ENCODE data around the gene DVL3. TPM values are rescaled to one million over a fixed set of nuclear protein-coding genes. Genes with fewer than 3 reads are reported as not detected.

DVL3 gene
- total and polyA plus RNA-seq, 12 donors = 37.5 to 81.7 (median 63.5) TPM

- no peak overlapping the region for H3K4me3 ChIP-seq
- no peaks in the 10 kb centered on the region for H3K27me3 ChIP-seq
- 75 to 82% methylated on average over 5 of the region's 5 CpGs for WGBS, 2 donors
- intact Hi-C loops (cut with DNase I) = no loop called here
- DNase-seq = no peak
- peaks cover 0 to 70% (median 47%) of the 10 kb centered on the region in 9 donors for H3K36me3 ChIP-seq
- TF ChIP-seq, protein P1, sequence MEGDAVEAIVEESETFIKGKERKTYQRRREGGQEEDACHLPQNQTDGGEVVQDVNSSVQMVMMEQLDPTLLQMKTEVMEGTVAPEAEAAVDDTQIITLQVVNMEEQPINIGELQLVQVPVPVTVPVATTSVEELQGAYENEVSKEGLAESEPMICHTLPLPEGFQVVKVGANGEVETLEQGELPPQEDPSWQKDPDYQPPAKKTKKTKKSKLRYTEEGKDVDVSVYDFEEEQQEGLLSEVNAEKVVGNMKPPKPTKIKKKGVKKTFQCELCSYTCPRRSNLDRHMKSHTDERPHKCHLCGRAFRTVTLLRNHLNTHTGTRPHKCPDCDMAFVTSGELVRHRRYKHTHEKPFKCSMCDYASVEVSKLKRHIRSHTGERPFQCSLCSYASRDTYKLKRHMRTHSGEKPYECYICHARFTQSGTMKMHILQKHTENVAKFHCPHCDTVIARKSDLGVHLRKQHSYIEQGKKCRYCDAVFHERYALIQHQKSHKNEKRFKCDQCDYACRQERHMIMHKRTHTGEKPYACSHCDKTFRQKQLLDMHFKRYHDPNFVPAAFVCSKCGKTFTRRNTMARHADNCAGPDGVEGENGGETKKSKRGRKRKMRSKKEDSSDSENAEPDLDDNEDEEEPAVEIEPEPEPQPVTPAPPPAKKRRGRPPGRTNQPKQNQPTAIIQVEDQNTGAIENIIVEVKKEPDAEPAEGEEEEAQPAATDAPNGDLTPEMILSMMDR (IDR thresholded peaks at IDR 0.05) = no peak
- H3K4me1 ChIP-seq = peaks cover 10 to 42% (median 34%) of the 10 kb centered on the region in 9 donors
- peak overlapping the region in 1 of 10 donors; percentile 3 for H3K27ac ChIP-seq
- no peak for ATAC-seq
- H3K9me3 ChIP-seq = no peaks in the 10 kb centered on the region
These were observed 17.6 kb downstream of the DVL3 start for GRCh38 chr3:184172681-184173373.

DNA sequence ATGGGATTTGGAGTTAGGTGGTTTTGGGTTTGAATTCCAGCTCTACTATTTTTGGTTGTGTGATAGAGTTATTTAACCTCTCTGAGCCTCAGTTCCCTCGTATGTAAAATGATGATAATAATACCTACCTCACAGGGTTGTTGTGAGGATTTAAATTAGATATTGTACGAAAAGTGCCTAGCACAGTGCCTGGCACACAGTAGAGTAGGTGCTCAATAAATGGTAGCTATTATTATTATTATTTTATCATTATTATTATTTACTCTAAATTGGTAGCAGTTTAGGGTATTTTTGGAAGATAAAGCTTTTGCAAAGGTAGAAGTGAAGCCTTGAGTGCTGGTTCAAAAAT lies 18.2 kb downstream of the DVL3 start:
- Histone ChIP-seq H3K36me3 (peaks cover 0 to 70% (median 47%) of the 10 kb centered on the region in 9 donors), H3K4me1 (peaks cover 10 to 45% (median 39%) of the 10 kb centered on the region in 9 donors), H3K27ac (peak overlapping the region in 5 of 10 donors; percentile 24 to 98 (median 61)), H3K4me3 (no peak overlapping the region), H3K27me3 (no peaks in the 10 kb centered on the region), H3K9me3 (no peaks in the 10 kb centered on the region)
- intact Hi-C loops (cut with DNase I) = no loop called here
- DNase-seq (no peak), ATAC-seq (no peak)
- WGBS, 2 donors = 88 to 91% methylated on average over 2 of the region's 2 CpGs
- TF ChIP-seq, protein P1 (IDR thresholded peaks at IDR 0.05) = no peak

- DNase-seq (no peak), ATAC-seq (no peak)
- no peaks in the 10 kb centered on the region for H3K9me3 ChIP-seq
- H3K4me1 ChIP-seq = peaks cover 10 to 54% (median 42%) of the 10 kb centered on the region in 9 donors
- intact Hi-C loops (cut with DNase I) = loop anchor here in 2 of 10 donors (2.0 kb wide), 1 partner anchor 17 kb away; no protein-coding TSS in a partner anchor
- H3K36me3 ChIP-seq = peaks cover 0 to 70% (median 54%) of the 10 kb centered on the region in 9 donors
- no peaks in the 10 kb centered on the region for H3K27me3 ChIP-seq
- WGBS, 2 donors = 17 to 24% methylated on average over 4 of the region's 4 CpGs
- H3K4me3 ChIP-seq = peak overlapping the region in 3 of 10 donors; percentile 99 to 100 (median 100)
- TF ChIP-seq, protein P1 (IDR thresholded peaks at IDR 0.05) = no peak
- H3K27ac ChIP-seq = peak overlapping the region in 8 of 10 donors; percentile 21 to 98 (median 46)
These were observed 19.1 kb downstream of the DVL3 start for GRCh38 chr3:184174284-184174645.

DNA sequence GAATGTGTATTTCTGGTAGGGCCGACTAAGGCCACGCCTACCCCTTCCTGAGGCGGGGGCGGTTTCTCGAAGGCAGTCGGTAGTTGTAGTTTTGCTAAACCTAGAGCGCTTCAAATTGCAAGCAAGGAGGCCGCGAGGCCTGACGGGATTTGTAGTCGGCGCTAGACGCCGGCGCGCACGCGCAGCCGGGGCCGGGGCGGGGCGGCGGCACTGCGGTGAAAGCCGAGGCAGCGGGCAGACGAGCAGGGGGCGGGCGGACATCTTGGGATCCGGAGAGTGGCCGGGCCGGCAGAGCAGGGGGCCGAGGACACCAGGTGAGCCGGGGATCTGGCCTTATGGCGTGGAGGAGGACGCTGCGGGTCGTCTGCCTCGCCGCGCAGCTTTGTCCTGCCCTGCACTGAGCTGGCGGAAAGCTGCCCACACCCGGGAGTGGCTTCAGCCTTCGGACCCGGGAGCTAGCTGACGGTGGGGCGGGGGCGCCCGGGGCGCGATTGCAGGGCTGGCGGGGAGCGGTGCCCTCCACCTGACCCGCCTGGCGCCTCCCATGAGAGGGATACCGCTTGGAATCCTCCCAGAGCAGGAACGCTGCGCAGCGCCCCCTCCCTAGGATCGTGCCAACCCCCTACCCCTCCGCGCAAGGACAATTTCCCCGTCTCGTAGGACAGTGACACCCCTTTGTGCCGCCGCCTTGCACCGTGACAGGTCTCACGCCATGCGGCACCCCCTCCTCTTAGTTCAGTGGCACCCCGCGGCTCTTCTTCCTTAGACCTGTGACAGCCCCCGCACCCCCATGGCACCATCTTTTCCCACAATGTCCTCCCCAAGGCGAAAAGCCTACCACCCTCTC lies 19.7 kb downstream of the DVL3 start, which contains the start of gene AP2M1:
AP2M1 (plus strand) TSS at position 210 of the 847 bp plus-strand sequence. CDS start 2,139 bp downstream, outside the sequence.
- Histone ChIP-seq H3K9me3 (no peaks in the 10 kb centered on the region), H3K27me3 (no peaks in the 10 kb centered on the region), H3K36me3 (peaks cover 0 to 70% (median 56%) of the 10 kb centered on the region in 9 donors), H3K4me1 (peaks cover 10 to 60% (median 42%) of the 10 kb centered on the region in 9 donors), H3K27ac (peak within 1 kb of the TSS; percentile 87 to 99 (median 98)), H3K4me3 (peak within 1 kb of the TSS; percentile 86 to 100 (median 94))
- ATAC-seq (peak; percentile 92 to 96 (median 94)), DNase-seq (peak; percentile 98)
- TF ChIP-seq, protein P1 (IDR thresholded peaks at IDR 0.05) = peak in 1 of 9 donors; percentile 11
- 1% methylated on average over 73 of the region's 73 CpGs for WGBS, 2 donors
- intact Hi-C loops (cut with DNase I) = loop anchor here in 4 of 10 donors (2.0 to 5.0 kb wide), 3 partner anchors 18 to 122 kb away; partner anchors contain the start of genes EIF2B5 (in 1 of the 4) and PSMD2 (in 1 of the 4)

Data from heart right ventricle (tissue), 16 donors.